HG03460 (cell line): ENCODE results near the gene PRR20G.

Experiments used
- ATAC-seq: cut with Tn5 transposase; IDR thresholded peaks from one replicate; pipeline ENCODE4 v1.9.1; 2021; ENCODE audit not compliant: unreplicated experiment

Gene PRR20G

GRCh38 chr3:127235706-127236105 lies 52.1 kb downstream of the PRR20G start:
- ATAC-seq, result no peak

GRCh38 chr3:127234778-127235177 lies 53.1 kb downstream of the PRR20G start:
- ATAC-seq, result no peak
